Neural crest cell (in vitro differentiated cells): ENCODE results near the gene SYT11. TPM values are rescaled to one million over a fixed set of nuclear protein-coding genes. Genes with fewer than 3 reads are reported as not detected.

Source experiments
- DNase-seq: peaks from one replicate; pipeline ENCODE4 v3.0.0; 2021; ENCODE audit warnings: low read depth, mixed read lengths, low spot score
- H3K27ac Mint-ChIP-seq: one replicate; pipeline ENCODE4 v1.8.0; 2021; ENCODE audit warnings: mild to moderate bottlenecking, mixed read lengths; ENCODE audit not compliant: unreplicated experiment
- H3K27me3 Mint-ChIP-seq: 2 replicates; pipeline ENCODE4 v1.8.0; 2021; ENCODE audit warnings: low read depth, mild to moderate bottlenecking, mixed read lengths
- H3K36me3 Mint-ChIP-seq: 2 replicates; pipeline ENCODE4 v1.8.0; 2021; ENCODE audit warnings: low read depth, mild to moderate bottlenecking, mixed read lengths
- H3K4me1 Mint-ChIP-seq: 2 replicates; pipeline ENCODE4 v1.8.0; 2021; ENCODE audit warnings: mixed read lengths
- H3K4me3 Mint-ChIP-seq: one replicate; pipeline ENCODE4 v1.8.0; 2021; ENCODE audit warnings: mild to moderate bottlenecking, mixed read lengths
- H3K9me3 Mint-ChIP-seq: 2 replicates; pipeline ENCODE4 v1.8.0; 2021; ENCODE audit warnings: mixed read lengths
- CTCF ChIP-seq: fragments of 200-600 bp; sonication (generic); conservative IDR thresholded peaks from 2 replicates; pipeline ENCODE4 v1.5.0; 2021; ENCODE audit warnings: antibody characterized with exemption, mild to moderate bottlenecking
- long read RNA-seq: library from polyadenylated mRNA; unstranded; transcript quantifications from one replicate; pipeline ENCODE4 v2.0.0, GENCODE V29; 2020
- total RNA-seq: library from RNA; stranded (reverse); gene quantifications from 2 replicates; pipeline ENCODE4 v1.2.1, GENCODE V29; 2021

The SYT11 gene
- total RNA-seq: 19.8 and 20.0 TPM in 2 replicates
- long read RNA-seq, full-length matches to known transcripts: 4 of 11 reads
- long read RNA-seq, partial matches to known transcripts: 0 of 11 reads
- long read RNA-seq, other reads (novel, unspliced or antisense): 7 of 11 reads

GRCh38 chr1:155859234-155859829, at the start of gene SYT11:
SYT11 (plus strand) TSS chr1:155859567; CDS start chr1:155859762, 195 bp downstream.
- peaks cover 3% of the 10 kb centered on the region for H3K36me3 Mint-ChIP-seq
- TF ChIP-seq CTCF: no peak
- H3K27ac Mint-ChIP-seq: peak within 1 kb of the TSS; percentile 96
- peak; percentile 94 for DNase-seq
- peaks cover 35% of the 10 kb centered on the region for H3K4me1 Mint-ChIP-seq
- peak within 1 kb of the TSS; percentile 100 for H3K4me3 Mint-ChIP-seq
- no peaks in the 10 kb centered on the region for H3K9me3 Mint-ChIP-seq
- peaks cover 4% of the 10 kb centered on the region for H3K27me3 Mint-ChIP-seq

GRCh38 chr1:155812878-155813277, 46.5 kb upstream of the SYT11 start:
- Mint-ChIP-seq H3K36me3 (peaks cover 10% of the 10 kb centered on the region), H3K27me3 (no peaks in the 10 kb centered on the region), H3K27ac (no peak overlapping the region), H3K9me3 (no peaks in the 10 kb centered on the region), H3K4me3 (no peak overlapping the region), H3K4me1 (no peaks in the 10 kb centered on the region)
- DNase-seq: no peak
- TF ChIP-seq CTCF: no peak

GRCh38 chr1:155813672-155814071, 45.7 kb upstream of the SYT11 start:
- no peak for TF ChIP-seq CTCF
- no peaks in the 10 kb centered on the region for H3K9me3 Mint-ChIP-seq
- H3K36me3 Mint-ChIP-seq: peaks cover 6% of the 10 kb centered on the region
- no peaks in the 10 kb centered on the region for H3K27me3 Mint-ChIP-seq
- H3K27ac Mint-ChIP-seq: peak overlapping the region; percentile 87
- H3K4me1 Mint-ChIP-seq: no peaks in the 10 kb centered on the region
- DNase-seq: no peak
- H3K4me3 Mint-ChIP-seq: no peak overlapping the region

- no peaks in the 10 kb centered on the region for H3K27me3 Mint-ChIP-seq
Observed at GRCh38 chr1:155816351-155816750, 43.0 kb upstream of the SYT11 start.

GRCh38 chr1:155827450-155827849, 31.9 kb upstream of the SYT11 start:
- Mint-ChIP-seq H3K4me3 (no peak overlapping the region), H3K27ac (no peak overlapping the region), H3K4me1 (no peaks in the 10 kb centered on the region), H3K9me3 (no peaks in the 10 kb centered on the region), H3K27me3 (no peaks in the 10 kb centered on the region), H3K36me3 (peaks cover 4% of the 10 kb centered on the region)
- no peak for DNase-seq
- TF ChIP-seq CTCF: no peak

More at GRCh38 chr1:155816351-155816750, 43.0 kb upstream of the SYT11 start:
- Mint-ChIP-seq H3K9me3 (no peaks in the 10 kb centered on the region), H3K4me3 (no peak overlapping the region), H3K4me1 (no peaks in the 10 kb centered on the region), H3K27ac (no peak overlapping the region), H3K36me3 (peaks cover 15% of the 10 kb centered on the region)
- TF ChIP-seq CTCF: no peak
- no peak for DNase-seq
